Breast epithelium (tissue), 3 donors: ENCODE measurements around the gene CCSER1.

Source experiments
- CTCF ChIP-seq, 3 donors: fragments of 450-650 bp; IDR thresholded peaks; one replicate each; pipeline ENCODE4 v1.5.1; 2016 to 2017; ENCODE audit warnings: antibody characterized with exemption in 3 of 3, mild to moderate bottlenecking in 3 of 3, moderate library complexity in 3 of 3
- POLR2A ChIP-seq: fragments of 450-650 bp; IDR thresholded peaks from one replicate; pipeline ENCODE4 v1.6.1; 2016; ENCODE audit warnings: antibody characterized with exemption, mild to moderate bottlenecking, moderate library complexity
- POLR2AphosphoS5 ChIP-seq, 3 donors: sonication (generic); formaldehyde crosslinking; IDR thresholded peaks; one replicate each; pipeline ENCODE4 v1.6.1; 2017; ENCODE audit warnings: antibody characterized with exemption in 3 of 3

- TF ChIP-seq POLR2A (no peak), CTCF (IDR thresholded peaks at IDR 0.05) (no peak), POLR2AphosphoS5 (IDR thresholded peaks at IDR 0.05) (no peak)
Observed at GRCh38 chr4:91058345-91058744, 931.2 kb downstream of the CCSER1 start.
